Cardiac septum (tissue), 1 donor: Measurements from ENCODE around the gene FAM234B. TPM values are rescaled to one million over a fixed set of nuclear protein-coding genes. Genes with fewer than 3 reads are reported as not detected.
A peak's percentile ranks its signal among the peaks of the same experiment; 100 is the strongest.
"Not testable (repeated sequence)": the region's sequence is repeated elsewhere in the genome, so short reads cannot be mapped to it uniquely, and the experiment has no call there.

ENCODE experiments used
- DNase-seq: peaks from one replicate; pipeline ENCODE4 v3.0.0-alpha.2; 2020; ENCODE audit warnings: low spot score
- intact Hi-C: fragments of 100-400 bp; cut with DNase I; formaldehyde crosslinking; loops from one replicate; pipeline ENCODE4 v1.14.0; 2022
- total RNA-seq: library from RNA; stranded (reverse); fragmentation: NEBNext Ultra II Directional; extraction: Animal tissue kit (Norgen Biotek cat#: 25700); gene quantifications from one replicate; pipeline ENCODE4 v1.2.1, GENCODE V29; 2021
- donor health status: DM: no; HTN: no; CAD: no.

The FAM234B gene
- total RNA-seq, 1 donor from 2014 or later = 1.6 TPM

GRCh38 chr12:13083638-13084037 is 39.5 kb downstream of the FAM234B start:
- DNase-seq = not testable (repeated sequence)

GRCh38 chr12:13084898-13085640 is 40.9 kb downstream of the FAM234B start:
- intact Hi-C loops = no loop called here
- no peak for DNase-seq

More at GRCh38 chr12:13083638-13084037, 39.5 kb downstream of the FAM234B start:
- intact Hi-C loops = not testable (repeated sequence)

- intact Hi-C loops = no loop called here
- no peak for DNase-seq
Measured at GRCh38 chr12:13085968-13086686, 41.9 kb downstream of the FAM234B start.

- intact Hi-C loops = no loop called here
Measured at GRCh38 chr12:13087766-13088165, 43.6 kb downstream of the FAM234B start.

GRCh38 chr12:13088496-13088895 is 44.3 kb downstream of the FAM234B start:
- intact Hi-C loops = no loop called here

More at GRCh38 chr12:13087766-13088165, 43.6 kb downstream of the FAM234B start:
- DNase-seq = no peak

GRCh38 chr12:13090054-13090453 is 45.9 kb downstream of the FAM234B start:
- DNase-seq = no peak
- intact Hi-C loops = loop anchor here (10.0 kb wide), 1 partner anchor 175 kb away; no protein-coding TSS in a partner anchor

More at GRCh38 chr12:13088496-13088895, 44.3 kb downstream of the FAM234B start:
- no peak for DNase-seq

- DNase-seq = no peak
- intact Hi-C loops = loop anchor here (10.0 kb wide), 1 partner anchor 177 kb away; no protein-coding TSS in a partner anchor
Measured at GRCh38 chr12:13091832-13092231, 47.7 kb downstream of the FAM234B start.

- no peak for DNase-seq
- intact Hi-C loops = loop anchor here (10.0 kb wide), 1 partner anchor 179 kb away; no protein-coding TSS in a partner anchor
Measured at GRCh38 chr12:13093191-13093847, 49.1 kb downstream of the FAM234B start.

GRCh38 chr12:13093848-13094220 is 49.7 kb downstream of the FAM234B start:
- intact Hi-C loops = loop anchor here (10.0 kb wide), 1 partner anchor 179 kb away; no protein-coding TSS in a partner anchor
- no peak for DNase-seq

GRCh38 chr12:13094367-13094766 is 50.2 kb downstream of the FAM234B start:
- intact Hi-C loops = loop anchor here (10.0 kb wide), 1 partner anchor 180 kb away; no protein-coding TSS in a partner anchor
- DNase-seq = no peak

GRCh38 chr12:13095266-13095995 is 51.2 kb downstream of the FAM234B start:
- DNase-seq = no peak
- intact Hi-C loops = loop anchor here (10.0 kb wide), 1 partner anchor 181 kb away; no protein-coding TSS in a partner anchor

GRCh38 chr12:13097491-13098011 is 53.4 kb downstream of the FAM234B start:
- intact Hi-C loops = loop anchor here (1.0 to 10.0 kb wide), 2 partner anchors 99 to 183 kb away; partner anchors contain the start of gene EMP1
- DNase-seq = no peak

- intact Hi-C loops = loop anchor here (10.0 kb wide), 1 partner anchor 184 kb away; no protein-coding TSS in a partner anchor
- DNase-seq = no peak
Measured at GRCh38 chr12:13099066-13099843, 55.1 kb downstream of the FAM234B start.

- DNase-seq = no peak
- intact Hi-C loops = loop anchor here (5.0 to 10.0 kb wide), 3 partner anchors 47 to 185 kb away; partner anchors contain the start of gene HEBP1
Measured at GRCh38 chr12:13099844-13100604, 55.8 kb downstream of the FAM234B start.

- intact Hi-C loops = loop anchor here (5.0 kb wide), 2 partner anchors 47 to 98 kb away; partner anchors contain the start of gene HEBP1
- no peak for DNase-seq
Measured at GRCh38 chr12:13100605-13100881, 56.4 kb downstream of the FAM234B start.

- peak; percentile 94 for DNase-seq
- intact Hi-C loops = loop anchor here (5.0 kb wide), 2 partner anchors 46 to 99 kb away; partner anchors contain the start of gene HEBP1
Measured at GRCh38 chr12:13100882-13101769, 56.9 kb downstream of the FAM234B start.
